ENCODE results near the gene MOCS3.

DNA sequence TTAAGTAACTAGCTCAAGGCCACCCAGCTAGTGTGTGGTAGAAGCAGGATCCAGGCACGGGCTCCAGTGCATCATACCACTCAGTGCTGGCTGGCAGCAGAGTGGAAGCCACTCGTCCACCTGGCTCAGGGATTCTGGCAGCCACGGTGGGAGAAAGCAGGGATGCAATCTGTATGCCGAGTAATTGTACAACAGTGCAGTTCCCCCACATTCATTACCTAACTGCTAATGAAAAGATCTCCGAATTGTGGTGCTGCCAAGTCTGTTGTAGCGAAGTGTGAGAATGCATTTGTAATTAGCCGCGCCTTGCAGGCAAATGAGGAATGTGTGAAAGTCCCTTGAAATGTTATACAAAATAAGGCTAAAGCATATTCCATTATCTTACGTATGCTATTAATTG lies 35.3 kb downstream of the MOCS3 start:
- TF ChIP-seq, protein P1, sequence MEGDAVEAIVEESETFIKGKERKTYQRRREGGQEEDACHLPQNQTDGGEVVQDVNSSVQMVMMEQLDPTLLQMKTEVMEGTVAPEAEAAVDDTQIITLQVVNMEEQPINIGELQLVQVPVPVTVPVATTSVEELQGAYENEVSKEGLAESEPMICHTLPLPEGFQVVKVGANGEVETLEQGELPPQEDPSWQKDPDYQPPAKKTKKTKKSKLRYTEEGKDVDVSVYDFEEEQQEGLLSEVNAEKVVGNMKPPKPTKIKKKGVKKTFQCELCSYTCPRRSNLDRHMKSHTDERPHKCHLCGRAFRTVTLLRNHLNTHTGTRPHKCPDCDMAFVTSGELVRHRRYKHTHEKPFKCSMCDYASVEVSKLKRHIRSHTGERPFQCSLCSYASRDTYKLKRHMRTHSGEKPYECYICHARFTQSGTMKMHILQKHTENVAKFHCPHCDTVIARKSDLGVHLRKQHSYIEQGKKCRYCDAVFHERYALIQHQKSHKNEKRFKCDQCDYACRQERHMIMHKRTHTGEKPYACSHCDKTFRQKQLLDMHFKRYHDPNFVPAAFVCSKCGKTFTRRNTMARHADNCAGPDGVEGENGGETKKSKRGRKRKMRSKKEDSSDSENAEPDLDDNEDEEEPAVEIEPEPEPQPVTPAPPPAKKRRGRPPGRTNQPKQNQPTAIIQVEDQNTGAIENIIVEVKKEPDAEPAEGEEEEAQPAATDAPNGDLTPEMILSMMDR (IDR thresholded peaks at IDR 0.05), result no peak
- no peak for TF ChIP-seq EZH2phosphoT487 (IDR thresholded peaks at IDR 0.05)

All from neural progenitor cell (in vitro differentiated cells).